ENCODE measurements around the gene DCDC2C.

The DCDC2C gene

DNA sequence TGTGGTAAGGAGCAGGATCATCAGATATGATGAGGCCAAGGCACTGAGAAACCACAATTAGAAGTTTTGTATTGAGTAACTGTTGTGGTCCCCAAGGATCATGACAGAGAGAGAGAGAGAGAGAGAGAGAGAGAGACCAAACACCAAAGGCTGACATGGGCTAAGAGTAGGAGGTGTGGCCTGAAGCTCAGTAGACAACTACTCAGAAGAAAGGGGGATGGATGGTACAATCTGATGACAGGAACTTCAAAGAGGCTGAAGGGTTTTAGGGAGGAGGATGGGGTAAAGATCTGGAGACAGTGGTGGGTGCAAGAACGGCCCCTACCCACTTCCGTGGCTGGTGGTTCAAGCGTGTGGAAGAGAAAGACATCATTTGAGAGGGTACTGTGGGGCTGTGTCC lies 135.0 kb downstream of the DCDC2C start:
- no peak for DNase-seq

DNA sequence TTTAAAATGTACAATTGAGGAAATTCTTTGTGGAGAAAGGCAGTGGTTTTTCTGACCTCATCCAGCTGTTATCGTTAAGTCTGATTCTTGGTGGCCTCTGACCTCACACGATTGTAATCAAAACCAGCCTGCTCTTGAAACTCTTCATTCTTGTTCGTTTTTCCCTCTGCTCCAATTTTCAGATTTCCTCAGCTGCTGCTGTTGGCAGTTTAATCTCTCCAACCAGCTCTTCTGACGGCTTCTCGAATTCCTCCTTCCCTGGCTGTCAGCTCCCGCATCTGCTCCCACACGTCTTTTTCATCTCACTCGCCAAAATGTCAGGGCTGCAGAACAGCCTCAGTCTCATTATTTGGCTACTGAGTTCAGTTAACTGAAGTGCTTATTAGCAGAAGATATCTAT lies 136.1 kb downstream of the DCDC2C start:
- DNase-seq = no peak

DNA sequence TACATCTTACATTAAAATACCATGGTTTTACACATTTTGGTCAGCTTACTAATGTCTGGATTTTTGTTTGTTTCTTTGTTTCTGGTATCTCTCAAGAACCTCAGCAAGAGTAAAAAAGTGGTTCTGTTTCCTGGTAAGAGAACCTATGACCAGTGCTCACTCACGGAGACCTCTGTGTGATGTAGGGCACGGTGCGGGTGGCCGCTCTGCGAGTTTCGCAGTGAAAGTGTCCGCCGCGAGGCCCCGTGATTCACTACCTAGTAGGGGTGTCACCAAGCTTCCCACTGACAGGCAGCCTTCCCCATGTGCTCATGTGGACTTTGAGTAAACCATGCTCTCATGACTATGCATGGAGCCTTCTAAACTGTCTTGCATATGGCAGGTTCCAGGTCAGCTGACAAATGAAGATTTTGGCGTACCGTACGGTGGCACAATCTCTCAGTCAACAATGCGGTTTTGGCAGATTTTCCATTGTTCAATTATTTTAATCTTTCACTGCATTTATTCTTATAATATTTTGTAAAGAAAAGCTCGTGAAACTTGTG lies 137.3 kb downstream of the DCDC2C start:
- no peak for DNase-seq

DNA sequence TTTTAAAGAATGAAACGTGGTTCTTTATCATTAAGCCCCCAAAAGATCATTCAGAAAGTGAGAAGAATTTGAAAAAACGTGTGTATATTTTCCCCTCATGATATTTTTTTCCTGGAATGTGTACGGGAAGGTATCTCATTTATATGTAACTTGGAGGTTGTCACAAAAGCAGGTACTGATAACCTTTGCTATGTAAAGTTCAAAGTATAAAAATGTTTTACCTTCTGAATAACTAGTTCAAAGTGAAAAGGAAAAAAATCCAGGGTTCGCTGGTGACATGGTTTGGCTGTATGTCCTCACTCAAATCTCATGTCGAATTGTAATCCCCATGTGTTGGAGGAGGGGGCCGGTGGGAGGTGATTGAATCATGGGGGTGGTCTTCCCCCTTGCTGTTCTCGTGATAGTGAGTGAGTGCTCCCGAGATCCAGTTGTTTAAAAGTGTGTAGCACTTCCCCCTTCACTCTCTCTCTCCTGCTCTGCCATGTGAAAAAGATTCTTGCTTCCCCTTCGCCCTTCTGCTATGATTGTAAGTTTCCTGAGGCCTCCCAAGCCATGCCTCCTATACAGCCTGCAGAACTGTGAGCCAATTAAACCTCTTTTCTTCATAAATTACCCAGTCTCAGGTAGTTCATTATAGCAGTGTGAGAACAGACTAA lies 144.2 kb downstream of the DCDC2C start:
- DNase-seq = no peak

DNA sequence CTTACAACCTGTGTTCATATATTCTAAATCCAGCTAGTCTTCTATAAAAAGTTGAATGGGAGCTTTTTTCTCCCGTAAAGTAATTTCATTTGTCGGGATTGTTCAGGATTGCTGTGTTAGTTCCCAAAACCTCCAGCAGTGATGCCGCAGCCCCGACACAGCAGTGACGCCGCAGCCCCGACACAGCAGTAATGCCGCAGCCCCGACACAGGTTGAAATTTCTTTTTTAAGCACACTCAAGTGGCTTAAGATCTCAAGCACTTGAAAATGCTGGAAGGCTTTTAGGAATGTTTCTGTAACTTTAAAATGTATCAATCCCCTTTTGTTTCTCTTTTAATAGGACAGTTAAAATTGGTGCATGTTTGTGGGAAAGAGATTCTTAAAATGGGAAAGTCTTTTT lies 145.4 kb downstream of the DCDC2C start:
- no peak for DNase-seq

DNA sequence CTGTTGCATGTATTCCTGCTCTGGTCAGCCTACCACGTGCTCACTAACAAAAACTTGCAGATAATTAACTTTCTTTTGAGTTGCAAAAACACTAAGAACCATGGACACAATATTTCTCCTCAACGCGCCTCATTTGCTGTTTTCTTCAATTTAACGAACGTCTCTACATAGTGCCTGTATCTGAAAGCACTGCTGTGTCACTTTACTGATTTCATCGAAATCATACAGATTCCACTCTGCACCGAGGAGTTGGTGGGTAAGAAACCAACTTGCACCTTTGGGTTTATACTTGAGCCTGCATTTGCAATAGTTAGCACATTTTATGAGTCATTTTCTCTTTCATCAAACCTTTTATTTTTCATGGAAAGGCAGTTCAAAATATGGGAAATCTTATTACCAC lies 145.8 kb downstream of the DCDC2C start:
- DNase-seq = no peak

DNA sequence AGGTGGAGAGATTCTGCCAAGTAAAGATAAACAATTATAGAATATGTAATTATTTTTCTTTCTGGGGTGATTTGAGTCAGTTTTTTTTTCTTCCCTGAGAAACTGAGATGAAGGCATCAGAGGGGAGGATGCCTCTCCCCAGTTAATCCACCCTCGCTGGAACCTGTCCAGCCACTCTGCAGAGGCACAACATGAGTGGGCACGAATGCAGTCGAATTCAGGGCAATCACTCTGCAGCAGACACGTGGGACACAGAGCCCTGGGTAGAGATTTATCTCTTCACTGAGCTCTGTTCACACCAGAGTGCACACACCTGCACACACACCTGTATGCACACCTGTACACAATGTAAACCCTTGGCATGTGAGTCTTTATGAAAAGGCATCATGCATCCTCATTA lies 154.2 kb downstream of the DCDC2C start:
- no peak for DNase-seq

DNA sequence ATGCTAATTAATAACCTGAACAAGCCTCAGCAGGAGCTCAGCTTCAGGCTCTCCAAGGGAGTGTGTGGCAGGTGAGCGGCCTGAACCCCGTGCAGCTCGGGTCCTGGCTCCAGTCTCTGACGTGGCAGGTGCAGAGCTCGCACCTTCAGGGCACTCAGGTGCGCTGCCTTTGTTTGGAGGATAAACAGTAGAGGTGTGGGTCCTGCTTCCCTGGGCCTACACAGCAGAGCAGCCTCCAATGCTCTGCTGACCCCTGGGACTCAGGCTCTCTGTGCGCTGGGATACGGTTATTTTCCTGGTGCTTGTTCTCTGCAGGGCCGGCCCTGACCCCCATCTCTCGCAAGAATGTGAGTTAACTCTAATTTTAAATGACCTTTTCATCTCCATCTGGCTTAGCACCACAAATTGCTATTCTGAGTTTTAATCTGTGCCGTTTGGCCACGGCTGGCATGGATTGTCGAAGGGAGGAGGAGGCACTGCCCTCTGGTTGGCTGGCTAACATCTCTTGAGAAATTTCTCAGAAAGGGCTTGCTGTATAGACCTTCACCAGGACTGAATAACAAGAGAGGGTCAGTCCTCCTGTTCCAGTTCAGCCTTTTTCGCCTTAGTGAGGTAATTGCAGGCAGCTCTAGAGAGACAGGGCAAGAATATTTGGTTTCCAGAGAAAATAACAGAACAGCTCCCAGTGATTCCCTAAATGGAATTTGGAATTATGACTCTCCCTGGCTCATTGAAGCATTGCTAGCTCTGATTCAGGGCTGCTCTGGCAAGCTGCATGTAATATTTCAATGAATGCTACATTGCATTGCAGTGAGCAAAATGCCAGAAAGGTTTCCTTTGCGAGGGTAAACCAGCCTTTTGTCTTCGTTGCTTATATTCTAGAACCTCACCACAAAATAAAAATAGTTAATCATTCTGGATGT lies 161.8 kb downstream of the DCDC2C start:
- no peak for DNase-seq

DNA sequence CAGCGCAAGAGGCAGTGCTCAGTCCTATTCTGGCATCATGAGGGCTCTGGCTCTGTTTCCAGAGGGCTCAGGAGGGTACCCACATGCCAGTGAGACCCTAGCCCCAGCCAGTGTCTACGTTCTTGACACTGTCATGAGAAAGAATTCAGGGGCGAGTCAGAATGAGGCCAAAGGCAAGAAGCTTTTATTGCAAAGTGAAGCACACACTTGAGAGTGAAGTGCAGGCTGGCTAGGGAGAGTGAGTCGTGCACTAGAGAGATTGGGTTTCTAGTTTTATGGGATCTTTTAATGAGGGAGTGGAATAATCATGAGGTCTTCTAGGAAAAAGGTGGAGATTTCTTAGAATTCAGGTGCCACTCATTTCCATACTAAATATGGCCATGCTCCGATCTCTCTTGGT lies 164.1 kb downstream of the DCDC2C start:
- no peak for DNase-seq

DNA sequence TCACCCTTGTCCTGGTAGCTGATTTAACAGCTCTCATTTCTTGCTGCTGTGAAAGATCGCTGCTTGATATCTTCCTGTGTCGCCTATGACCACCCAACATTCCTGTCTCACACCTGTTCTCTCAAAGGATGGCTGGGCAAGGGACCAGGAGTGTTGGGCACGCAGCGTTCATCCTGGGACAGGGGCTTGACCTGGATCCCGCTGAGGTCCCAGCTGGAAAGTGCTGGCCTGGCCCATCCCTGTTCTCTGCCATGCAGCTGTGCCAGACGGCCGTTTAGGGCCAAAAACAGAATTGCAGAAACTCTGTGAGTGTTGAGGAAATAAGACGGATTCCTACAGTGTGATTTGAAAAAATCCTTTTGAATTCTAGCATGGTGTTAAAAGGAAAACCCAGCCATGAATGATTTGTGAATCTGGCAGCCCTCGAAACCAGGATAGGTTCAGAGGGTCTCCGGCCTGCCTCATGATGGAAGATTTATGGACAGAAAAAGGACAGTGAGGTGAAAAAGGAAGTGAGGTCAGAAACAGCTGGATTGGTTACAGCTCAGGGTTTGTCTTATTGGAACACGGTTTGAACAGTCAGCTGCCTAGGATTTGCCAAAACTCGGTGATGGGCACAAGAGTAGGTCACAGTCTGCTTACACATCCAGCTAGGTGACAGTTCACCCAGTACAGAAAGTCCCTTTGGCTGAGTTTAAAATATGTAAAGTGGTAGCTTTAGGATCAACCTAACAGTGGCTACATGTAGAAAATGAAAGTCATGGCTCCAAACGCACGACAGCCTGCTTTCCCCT lies 164.8 kb downstream of the DCDC2C start:
- no peak for DNase-seq

DNA sequence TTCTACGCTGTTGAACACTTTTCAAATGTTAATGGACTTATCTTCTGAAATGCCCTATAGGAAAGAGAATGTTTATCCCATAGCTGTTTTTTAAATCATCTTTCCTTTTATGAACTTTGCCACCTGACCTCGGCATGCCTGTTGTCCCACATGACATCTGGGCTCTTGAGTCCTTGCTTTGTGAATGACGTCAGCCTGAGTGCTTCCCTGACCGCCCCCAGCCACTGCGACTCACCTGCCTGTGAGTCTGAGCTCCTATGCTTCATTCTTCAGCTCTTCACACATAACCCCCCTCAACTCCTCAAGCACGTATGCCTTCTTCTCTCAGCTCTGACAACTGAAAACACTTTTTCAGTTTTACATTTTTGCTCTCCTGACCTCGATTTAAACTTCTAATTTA lies 166.8 kb downstream of the DCDC2C start:
- DNase-seq = no peak

DNA sequence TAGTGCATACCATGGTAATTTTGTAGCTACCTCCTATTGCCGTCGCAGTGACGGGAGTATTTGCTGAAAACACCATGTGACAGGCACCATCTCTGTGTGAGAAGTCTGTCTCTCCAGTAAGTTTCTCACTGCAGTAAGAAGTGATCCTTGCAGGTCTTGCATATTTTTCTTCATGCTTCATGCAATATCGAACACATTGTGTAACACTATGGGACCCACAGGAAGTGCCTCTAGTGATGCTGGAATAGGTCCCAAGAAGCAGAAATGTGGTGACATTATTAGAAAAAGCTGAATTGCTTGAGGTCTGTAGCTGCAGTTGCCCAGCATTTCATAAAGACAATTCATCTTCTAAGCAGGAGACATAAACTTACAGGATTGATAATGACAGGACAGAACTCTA lies 167.6 kb downstream of the DCDC2C start:
- DNase-seq = no peak

DNA sequence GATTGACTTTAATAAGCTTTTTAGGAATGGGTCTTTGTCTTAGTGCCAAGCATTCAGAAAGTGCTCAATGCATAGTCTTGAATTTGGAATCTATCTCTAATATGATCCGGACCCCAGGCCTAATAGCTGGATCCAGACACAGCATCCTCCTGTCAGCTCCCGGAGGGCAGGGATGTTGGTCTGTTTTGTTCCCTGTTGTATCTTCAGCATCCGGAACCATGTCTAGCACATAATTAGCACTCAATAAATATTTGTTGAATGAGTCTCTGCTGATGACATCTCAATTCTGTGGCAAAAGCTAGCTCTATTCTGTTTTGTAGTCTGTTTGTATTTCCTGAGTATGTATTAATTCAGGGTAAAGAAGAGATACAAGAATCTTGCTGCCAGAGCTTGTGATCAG lies 169.1 kb downstream of the DCDC2C start:
- no peak for DNase-seq

DNA sequence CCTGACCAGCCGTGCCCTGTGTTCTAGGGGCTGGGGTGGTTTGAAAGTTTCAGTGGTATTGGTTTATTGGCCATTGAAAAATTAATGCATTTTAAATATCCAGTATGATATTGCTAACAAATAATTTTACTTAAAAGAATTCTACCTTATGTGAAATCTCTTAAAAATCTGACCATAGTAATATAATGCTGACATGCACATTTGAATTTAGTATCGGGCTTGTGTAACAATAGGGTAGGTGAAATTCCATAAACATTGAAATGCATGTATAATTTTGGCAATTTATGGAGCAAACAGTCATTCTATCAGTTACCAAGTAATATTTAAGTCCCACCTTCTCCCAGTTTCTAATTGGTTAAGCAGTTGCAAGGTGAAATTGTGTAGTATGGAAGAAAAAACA lies 170.5 kb downstream of the DCDC2C start:
- no peak for DNase-seq

DNA sequence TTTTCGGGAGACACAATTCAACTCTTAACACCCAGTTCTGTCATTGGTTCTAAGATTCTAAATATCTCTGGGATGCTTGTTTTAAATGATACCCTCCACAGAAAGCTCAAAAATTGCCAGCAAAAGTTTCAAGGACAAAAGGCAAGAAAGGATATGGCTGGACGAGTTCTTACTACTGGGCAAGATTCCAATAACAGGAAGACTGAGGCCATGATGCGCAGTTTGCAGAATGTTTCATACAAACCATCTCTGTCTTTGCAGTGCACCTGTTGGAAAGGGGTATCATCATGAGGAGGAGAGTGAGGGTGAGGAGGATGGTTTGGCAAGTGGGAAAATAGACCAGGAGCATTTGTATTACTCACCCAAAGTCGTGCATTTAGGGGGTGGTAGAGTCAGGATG lies 172.8 kb downstream of the DCDC2C start:
- DNase-seq = no peak

DNA sequence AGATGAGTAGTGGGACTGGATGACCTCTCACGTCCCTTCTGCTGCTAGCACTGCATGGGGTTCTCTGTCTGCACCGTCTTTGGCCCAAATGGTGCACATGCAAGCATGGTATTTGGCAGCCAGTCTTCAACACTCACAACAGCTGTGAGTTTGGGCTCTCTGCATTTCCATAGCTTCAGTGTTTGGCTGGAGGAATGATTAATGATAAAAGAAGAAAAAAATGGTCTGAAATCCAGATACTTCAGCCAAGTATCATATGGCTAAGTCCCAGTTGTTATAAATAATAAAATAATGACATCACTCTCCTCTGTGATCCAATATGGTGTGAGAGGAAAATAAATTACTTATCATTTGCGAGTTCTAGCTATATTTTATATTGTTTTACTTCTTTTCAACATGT lies 173.3 kb downstream of the DCDC2C start:
- DNase-seq = no peak

DNA sequence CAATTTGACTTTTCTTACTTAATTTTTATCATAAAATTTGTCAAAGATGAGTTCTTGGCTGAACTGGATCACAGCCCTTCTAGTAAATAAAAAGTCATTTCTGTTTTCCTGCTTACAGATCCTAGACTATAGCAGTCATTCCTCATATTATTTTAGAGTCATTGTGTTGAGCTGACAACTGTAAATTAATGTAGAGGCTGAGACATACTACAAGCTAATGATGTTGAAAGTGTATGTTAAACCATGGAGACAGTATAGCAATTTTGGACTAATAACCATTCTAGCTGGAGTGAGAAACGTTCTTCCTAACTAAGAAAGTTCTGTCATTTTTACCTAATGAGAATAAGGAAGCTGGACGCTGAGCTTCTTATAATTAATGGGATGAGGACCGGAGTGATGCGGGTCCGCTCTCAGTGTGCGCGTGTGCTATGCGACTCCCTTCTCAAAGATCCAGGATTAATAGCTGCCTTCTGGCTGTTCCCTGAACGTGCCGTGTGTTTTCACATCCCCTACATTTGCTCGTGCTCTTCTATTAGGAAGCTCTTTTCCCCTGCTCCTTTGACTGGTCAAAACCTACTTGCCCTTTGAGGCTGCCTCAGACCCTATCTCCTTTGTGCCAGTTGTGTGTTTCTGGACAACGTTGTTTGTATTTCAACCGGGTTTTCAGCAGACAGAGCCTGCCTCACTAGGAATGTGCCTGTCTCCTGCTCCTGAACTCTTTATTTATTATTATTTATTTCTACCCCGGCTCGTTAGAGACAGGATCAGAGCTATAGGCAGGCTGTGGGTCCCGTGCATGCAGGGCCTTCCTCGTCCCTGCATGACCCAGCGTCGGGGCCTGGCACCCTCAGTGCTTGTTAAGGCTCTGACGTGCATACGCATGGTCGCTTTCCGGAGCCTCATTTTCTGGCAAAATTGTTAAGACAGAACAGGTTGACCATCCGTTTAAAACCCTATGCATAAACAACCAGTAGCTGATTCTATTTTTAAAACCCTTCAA lies 182.6 kb downstream of the DCDC2C start:
- no peak for DNase-seq

DNA sequence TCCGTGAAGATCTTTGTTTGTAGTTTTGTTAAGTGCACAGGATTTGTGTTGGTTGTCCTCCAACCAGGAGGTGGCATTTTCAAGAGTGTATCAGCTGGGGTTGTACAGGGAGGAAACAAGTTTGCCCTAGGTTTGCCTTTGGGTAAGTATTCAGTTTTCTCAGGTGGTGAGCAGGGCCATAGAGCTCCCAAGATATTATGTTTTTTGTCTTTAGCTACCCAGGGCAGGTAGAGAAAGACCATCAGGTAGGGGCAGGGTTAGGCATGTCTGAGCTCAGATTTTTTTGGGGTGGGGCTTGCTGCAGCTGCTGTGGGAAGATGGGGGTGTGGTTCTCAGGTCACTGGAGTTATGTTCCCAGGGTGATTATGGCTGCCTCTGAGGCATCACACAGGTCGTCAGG lies 191.6 kb downstream of the DCDC2C start:
- no peak for DNase-seq
